Neural cell (in vitro differentiated cells): ENCODE data around the gene CYGB.

Source experiments
- EZH2 ChIP-seq: fragments of 200-600, 300-800 bp; shearing (Covaris generic), sonication (generic); IDR thresholded peaks from 2 replicates; pipeline ENCODE4 v1.6.1; 2014; ENCODE audit warnings: antibody characterized with exemption, low read length, borderline replicate concordance, mild to moderate bottlenecking; ENCODE audit not compliant: insufficient read depth, poor library complexity, severe bottlenecking
- POLR2AphosphoS5 ChIP-seq: IDR thresholded peaks from 2 replicates; pipeline ENCODE4 v1.6.1; 2012
- RAD21 ChIP-seq: fragments of 450-650 bp; conservative IDR thresholded peaks from 2 replicates; pipeline ENCODE4 v1.6.1; 2014; ENCODE audit warnings: antibody characterized with exemption, mild to moderate bottlenecking, moderate library complexity
- TAF1 ChIP-seq: IDR thresholded peaks from 2 replicates; pipeline ENCODE4 v1.6.1; 2012; ENCODE audit warnings: low read depth
- TF ChIP-seq, protein P1 (sequence below): fragments of 450-650 bp; IDR thresholded peaks from 2 replicates; pipeline ENCODE4 v1.5.1; 2014; ENCODE audit warnings: antibody characterized with exemption, mild to moderate bottlenecking, moderate library complexity; ENCODE audit not compliant: poor library complexity, severe bottlenecking

DNA sequence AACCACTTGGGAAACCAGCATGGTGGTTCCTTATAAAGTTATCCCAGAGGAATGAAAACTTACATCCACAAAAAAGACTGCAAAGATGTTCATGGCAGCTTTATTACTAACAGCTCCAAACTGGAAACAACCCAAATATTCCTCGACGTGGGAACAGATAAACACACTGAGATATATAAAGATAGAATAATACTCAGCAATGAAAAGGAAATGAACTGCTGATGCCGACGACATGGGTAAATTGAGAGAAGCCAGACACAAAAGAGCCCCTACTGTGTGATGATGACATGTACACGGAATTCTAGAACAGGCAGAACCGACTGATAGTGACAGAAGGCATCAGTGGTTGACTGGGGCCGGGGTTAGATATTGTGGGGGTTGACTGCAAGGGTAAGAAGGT lies 12.0 kb upstream of the CYGB start:
- TF ChIP-seq, protein P1, sequence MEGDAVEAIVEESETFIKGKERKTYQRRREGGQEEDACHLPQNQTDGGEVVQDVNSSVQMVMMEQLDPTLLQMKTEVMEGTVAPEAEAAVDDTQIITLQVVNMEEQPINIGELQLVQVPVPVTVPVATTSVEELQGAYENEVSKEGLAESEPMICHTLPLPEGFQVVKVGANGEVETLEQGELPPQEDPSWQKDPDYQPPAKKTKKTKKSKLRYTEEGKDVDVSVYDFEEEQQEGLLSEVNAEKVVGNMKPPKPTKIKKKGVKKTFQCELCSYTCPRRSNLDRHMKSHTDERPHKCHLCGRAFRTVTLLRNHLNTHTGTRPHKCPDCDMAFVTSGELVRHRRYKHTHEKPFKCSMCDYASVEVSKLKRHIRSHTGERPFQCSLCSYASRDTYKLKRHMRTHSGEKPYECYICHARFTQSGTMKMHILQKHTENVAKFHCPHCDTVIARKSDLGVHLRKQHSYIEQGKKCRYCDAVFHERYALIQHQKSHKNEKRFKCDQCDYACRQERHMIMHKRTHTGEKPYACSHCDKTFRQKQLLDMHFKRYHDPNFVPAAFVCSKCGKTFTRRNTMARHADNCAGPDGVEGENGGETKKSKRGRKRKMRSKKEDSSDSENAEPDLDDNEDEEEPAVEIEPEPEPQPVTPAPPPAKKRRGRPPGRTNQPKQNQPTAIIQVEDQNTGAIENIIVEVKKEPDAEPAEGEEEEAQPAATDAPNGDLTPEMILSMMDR = no peak
- TF ChIP-seq TAF1 (no peak), POLR2AphosphoS5 (no peak), RAD21 (no peak), EZH2 (no peak)
